ENCODE measurements around the gene ANKFN1.

DNA sequence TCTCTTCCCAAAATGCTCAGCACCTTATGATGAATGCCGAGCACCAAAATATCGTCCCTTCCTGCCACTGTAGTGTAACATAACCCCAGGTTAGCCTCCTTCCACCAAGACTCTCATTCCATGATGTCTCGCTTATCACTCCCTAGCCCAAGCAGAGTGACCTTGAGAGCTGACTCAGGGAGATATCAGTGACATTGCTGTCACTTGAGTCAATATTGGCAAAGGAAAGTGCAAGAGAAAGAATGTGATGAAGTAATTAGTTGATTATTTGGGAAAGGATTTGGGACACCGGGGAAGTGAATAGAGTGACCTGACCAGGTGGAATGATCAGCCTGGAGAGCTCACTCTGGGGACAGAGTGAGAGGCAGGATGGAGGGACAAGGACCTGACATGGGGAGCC lies 2.6 kb upstream of the ANKFN1 start:
- TF ChIP-seq CTCF (IDR thresholded peaks at IDR 0.05 in 4 of 5, conservative IDR thresholded peaks at IDR 0.05 in 1 of 5), result no peak
- TF ChIP-seq POLR2A (IDR thresholded peaks at IDR 0.05), result no peak
